GM21526 (cell line): ENCODE results near the gene CASP12.

Experiments used
- ATAC-seq: cut with Tn5 transposase; IDR thresholded peaks from one replicate; pipeline ENCODE4 v1.9.1; 2021; ENCODE audit warnings: moderate library complexity; ENCODE audit not compliant: unreplicated experiment, low FRiP score

CASP12 gene

GRCh38 chr11:104841973-104842525 lies 56.2 kb downstream of the CASP12 start:
- no peak for ATAC-seq

DNA sequence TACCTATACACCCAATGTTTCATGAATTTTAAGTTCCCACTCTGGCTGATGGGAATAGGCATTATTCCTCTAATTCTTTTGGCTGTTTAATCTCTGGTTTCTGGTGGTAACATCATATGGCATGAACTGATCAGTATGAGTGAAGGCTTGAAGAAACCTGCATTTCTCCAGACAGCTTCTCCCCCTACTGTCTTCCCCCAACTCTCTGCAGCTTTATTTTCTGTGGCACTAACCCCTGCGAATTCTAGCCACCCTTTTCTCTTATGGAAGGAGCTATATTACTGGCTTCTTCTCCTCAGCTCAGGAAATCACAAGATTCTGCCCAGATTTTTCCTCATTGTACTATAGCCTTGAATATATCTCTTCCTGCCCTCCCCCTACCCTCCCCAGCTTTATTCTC lies 57.1 kb downstream of the CASP12 start:
- ATAC-seq = no peak

DNA sequence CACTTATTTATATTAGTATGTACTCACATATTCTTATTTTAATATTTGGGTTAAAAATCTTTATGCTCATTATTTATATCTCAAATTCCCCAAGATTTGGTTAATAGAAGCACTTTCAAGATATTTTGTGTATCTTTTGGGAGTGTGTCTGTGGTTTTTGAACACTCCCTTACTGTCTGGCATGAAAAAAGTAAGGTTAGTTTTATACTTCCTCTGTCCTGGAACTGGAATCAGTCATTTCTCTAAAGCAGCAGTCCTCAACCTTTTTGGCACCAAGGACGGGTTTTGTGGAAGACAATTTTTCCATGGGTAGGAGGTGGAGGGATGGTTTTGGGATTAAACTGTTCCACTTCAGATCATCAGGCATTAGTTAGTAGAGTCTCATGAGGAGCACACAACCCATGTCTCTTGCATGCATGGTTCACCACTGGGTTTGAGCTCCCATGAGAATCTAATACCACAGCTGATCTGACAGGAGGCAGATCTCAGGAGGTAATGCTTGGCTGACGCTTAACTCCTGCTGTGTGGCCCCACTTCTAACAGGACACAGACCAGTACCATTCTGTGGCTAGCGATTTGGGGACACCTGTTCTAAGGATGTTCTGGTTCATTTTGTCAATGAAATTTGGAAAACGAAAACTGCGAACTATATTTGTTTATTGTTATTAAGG lies 60.2 kb downstream of the CASP12 start:
- ATAC-seq = no peak

- no peak for ATAC-seq
Observed at GRCh38 chr11:104836691-104837090, 61.6 kb downstream of the CASP12 start.
